Neutrophil (primary cell): ENCODE data around the gene CDC25B.

Experiments
- H3K27ac ChIP-seq: fragments of 200-600 bp; sonication (generic); 2 replicates; pipeline ENCODE4 v1.5.1; 2016; ENCODE audit warnings: mild to moderate bottlenecking, moderate library complexity
- H3K27me3 ChIP-seq: fragments of 200-600 bp; sonication (generic); 2 replicates; pipeline ENCODE4 v1.6.0; 2016; ENCODE audit warnings: mild to moderate bottlenecking
- H3K36me3 ChIP-seq: fragments of 200-600 bp; sonication (generic); 2 replicates; pipeline ENCODE4 v1.5.1; 2017
- H3K4me1 ChIP-seq, 2 experiments: fragments of 200-600 bp in 1 of 2; sonication (generic) in 1 of 2; 1 replicate in 1 of 2; 2 replicates in 1 of 2; pipeline versions ENCODE4 v1.5.1 to v1.6.1; 2013 to 2016; ENCODE audit warnings: low read depth in 1 of 2, low read length in 1 of 2, mild to moderate bottlenecking in 1 of 2, moderate library complexity in 1 of 2; ENCODE audit not compliant: control insufficient read depth in 1 of 2, insufficient read depth in 1 of 2
- H3K4me3 ChIP-seq, 2 experiments: fragments of 200-600 bp in 1 of 2; sonication (generic) in 1 of 2; 1 replicate in 1 of 2; 2 replicates in 1 of 2; pipeline ENCODE4 v1.5.1; 2013 to 2016; ENCODE audit warnings: low read depth in 1 of 2, low read length in 1 of 2, mild to moderate bottlenecking in 1 of 2, moderate library complexity in 1 of 2
- H3K9me3 ChIP-seq: fragments of 200-600 bp; sonication (generic); 2 replicates; pipeline ENCODE4 v1.5.1; 2016
- CTCF ChIP-seq: fragments of 200-600 bp; sonication (generic); IDR thresholded peaks from 2 replicates; pipeline ENCODE4 v1.5.1; 2016; ENCODE audit warnings: antibody characterized with exemption

Gene CDC25B

GRCh38 chr20:3751305-3751674 lies 44.8 kb upstream of the CDC25B start:
- no peak for TF ChIP-seq CTCF
- peaks cover 12% of the 10 kb centered on the region for H3K27me3 ChIP-seq
- no peak overlapping the region for H3K27ac ChIP-seq
- H3K9me3 ChIP-seq = no peaks in the 10 kb centered on the region
- peaks cover 11 to 14% of the 10 kb centered on the region in 2 experiments for H3K4me1 ChIP-seq
- H3K4me3 ChIP-seq = peak overlapping the region in 1 of 2 experiments; percentile 41
- H3K36me3 ChIP-seq = peaks cover 39% of the 10 kb centered on the region

GRCh38 chr20:3751675-3752385 lies 44.3 kb upstream of the CDC25B start:
- no peak for TF ChIP-seq CTCF
- peaks cover 12% of the 10 kb centered on the region for H3K27me3 ChIP-seq
- H3K4me3 ChIP-seq = peak overlapping the region; percentile 41 to 42
- no peaks in the 10 kb centered on the region for H3K9me3 ChIP-seq
- no peak overlapping the region for H3K27ac ChIP-seq
- H3K36me3 ChIP-seq = peaks cover 42% of the 10 kb centered on the region
- peaks cover 11 to 14% of the 10 kb centered on the region in 2 experiments for H3K4me1 ChIP-seq

- H3K27me3 ChIP-seq = peaks cover 10% of the 10 kb centered on the region
- peaks cover 42% of the 10 kb centered on the region for H3K36me3 ChIP-seq
- no peak for TF ChIP-seq CTCF
- peak overlapping the region in 1 of 2 experiments; percentile 41 for H3K4me3 ChIP-seq
- no peak overlapping the region for H3K27ac ChIP-seq
- no peaks in the 10 kb centered on the region for H3K9me3 ChIP-seq
- peaks cover 11 to 16% of the 10 kb centered on the region in 2 experiments for H3K4me1 ChIP-seq
Measured at GRCh38 chr20:3752386-3752759, 43.7 kb upstream of the CDC25B start.

GRCh38 chr20:3753098-3753497 lies 43.0 kb upstream of the CDC25B start:
- no peak overlapping the region for H3K4me3 ChIP-seq
- TF ChIP-seq CTCF = peak; percentile 61
- peaks cover 47% of the 10 kb centered on the region for H3K36me3 ChIP-seq
- no peaks in the 10 kb centered on the region for H3K9me3 ChIP-seq
- peak overlapping the region; percentile 35 for H3K27ac ChIP-seq
- H3K4me1 ChIP-seq = peaks cover 18 to 22% of the 10 kb centered on the region in 2 experiments
- peaks cover 7% of the 10 kb centered on the region for H3K27me3 ChIP-seq

- Histone ChIP-seq H3K9me3 (no peaks in the 10 kb centered on the region), H3K27ac (peak overlapping the region; percentile 35), H3K4me3 (no peak overlapping the region), H3K4me1 (peaks cover 18 to 22% of the 10 kb centered on the region in 2 experiments), H3K27me3 (peaks cover 7% of the 10 kb centered on the region), H3K36me3 (peaks cover 53% of the 10 kb centered on the region)
- no peak for TF ChIP-seq CTCF
Measured at GRCh38 chr20:3753501-3754275, 42.4 kb upstream of the CDC25B start.
